GM19240 (cell line): ENCODE results near the gene CYP2J2.
"Not testable (repeated sequence)": the region's sequence is repeated elsewhere in the genome, so short reads cannot be mapped to it uniquely, and the experiment has no call there.

Experiments used
- DNase-seq: peaks from one replicate; pipeline ENCODE4 v3.0.0; 2011; ENCODE audit warnings: low spot score; ENCODE audit not compliant: insufficient read length

The CYP2J2 gene

GRCh38 chr1:59871746-59872145, 54.8 kb downstream of the CYP2J2 start:
- DNase-seq = no peak

GRCh38 chr1:59866462-59866861, 60.1 kb downstream of the CYP2J2 start:
- DNase-seq = no peak

GRCh38 chr1:59857679-59858354, 68.8 kb downstream of the CYP2J2 start:
- no peak for DNase-seq

GRCh38 chr1:59856725-59857338, 69.7 kb downstream of the CYP2J2 start:
- DNase-seq = no peak

GRCh38 chr1:59855297-59855696, 71.3 kb downstream of the CYP2J2 start:
- DNase-seq = not testable (repeated sequence)

- DNase-seq = no peak
Observed at GRCh38 chr1:59852117-59852516, 74.5 kb downstream of the CYP2J2 start.

GRCh38 chr1:59846895-59847282, 79.7 kb downstream of the CYP2J2 start:
- DNase-seq = no peak

GRCh38 chr1:59846209-59846894, 80.2 kb downstream of the CYP2J2 start:
- no peak for DNase-seq

GRCh38 chr1:59845091-59845490, 81.5 kb downstream of the CYP2J2 start:
- no peak for DNase-seq
